Fibroblast of mammary gland (primary cell): ENCODE data around the gene IL13.
"Not testable (repeated sequence)": the region's sequence is repeated elsewhere in the genome, so short reads cannot be mapped to it uniquely, and the experiment has no call there.

Source experiments
- DNase-seq: peaks from one replicate; pipeline ENCODE4 v3.0.0-alpha.2; 2010; ENCODE audit warnings: low read depth
- H3K4me3 ChIP-seq: 2 replicates; pipeline ENCODE4 v1.5.1; 2011; ENCODE audit warnings: low read depth, mild to moderate bottlenecking, low read length, moderate library complexity; ENCODE audit not compliant: control insufficient read depth
- TF ChIP-seq, protein P1 (sequence below): conservative IDR thresholded peaks from 2 replicates; pipeline ENCODE4 v1.5.1; 2011; ENCODE audit warnings: low read depth, low read length, inconsistent platforms; ENCODE audit not compliant: control insufficient read depth, insufficient read depth

IL13 gene

DNA sequence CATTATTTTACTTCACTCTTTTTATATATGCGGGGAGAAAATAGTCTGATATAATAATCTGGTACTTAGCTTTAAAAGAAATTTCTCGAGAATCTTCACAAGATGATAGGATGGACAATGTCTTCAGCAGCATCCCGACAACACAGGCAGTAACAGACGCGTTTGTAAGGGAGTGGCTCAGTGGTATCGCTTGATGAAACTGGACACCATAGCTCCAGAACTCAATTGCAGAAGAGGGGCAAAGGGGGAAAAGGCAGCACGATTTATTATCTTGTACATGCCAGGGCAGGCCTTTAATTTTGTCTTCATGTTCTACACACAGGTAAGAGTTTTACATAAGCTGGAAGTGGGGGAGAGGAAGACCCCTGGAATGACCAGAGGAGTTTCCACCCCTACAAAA, 31.5 kb downstream of the IL13 start:
- H3K4me3 ChIP-seq = no peak overlapping the region
- no peak for DNase-seq
- TF ChIP-seq, protein P1, sequence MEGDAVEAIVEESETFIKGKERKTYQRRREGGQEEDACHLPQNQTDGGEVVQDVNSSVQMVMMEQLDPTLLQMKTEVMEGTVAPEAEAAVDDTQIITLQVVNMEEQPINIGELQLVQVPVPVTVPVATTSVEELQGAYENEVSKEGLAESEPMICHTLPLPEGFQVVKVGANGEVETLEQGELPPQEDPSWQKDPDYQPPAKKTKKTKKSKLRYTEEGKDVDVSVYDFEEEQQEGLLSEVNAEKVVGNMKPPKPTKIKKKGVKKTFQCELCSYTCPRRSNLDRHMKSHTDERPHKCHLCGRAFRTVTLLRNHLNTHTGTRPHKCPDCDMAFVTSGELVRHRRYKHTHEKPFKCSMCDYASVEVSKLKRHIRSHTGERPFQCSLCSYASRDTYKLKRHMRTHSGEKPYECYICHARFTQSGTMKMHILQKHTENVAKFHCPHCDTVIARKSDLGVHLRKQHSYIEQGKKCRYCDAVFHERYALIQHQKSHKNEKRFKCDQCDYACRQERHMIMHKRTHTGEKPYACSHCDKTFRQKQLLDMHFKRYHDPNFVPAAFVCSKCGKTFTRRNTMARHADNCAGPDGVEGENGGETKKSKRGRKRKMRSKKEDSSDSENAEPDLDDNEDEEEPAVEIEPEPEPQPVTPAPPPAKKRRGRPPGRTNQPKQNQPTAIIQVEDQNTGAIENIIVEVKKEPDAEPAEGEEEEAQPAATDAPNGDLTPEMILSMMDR = no peak

DNA sequence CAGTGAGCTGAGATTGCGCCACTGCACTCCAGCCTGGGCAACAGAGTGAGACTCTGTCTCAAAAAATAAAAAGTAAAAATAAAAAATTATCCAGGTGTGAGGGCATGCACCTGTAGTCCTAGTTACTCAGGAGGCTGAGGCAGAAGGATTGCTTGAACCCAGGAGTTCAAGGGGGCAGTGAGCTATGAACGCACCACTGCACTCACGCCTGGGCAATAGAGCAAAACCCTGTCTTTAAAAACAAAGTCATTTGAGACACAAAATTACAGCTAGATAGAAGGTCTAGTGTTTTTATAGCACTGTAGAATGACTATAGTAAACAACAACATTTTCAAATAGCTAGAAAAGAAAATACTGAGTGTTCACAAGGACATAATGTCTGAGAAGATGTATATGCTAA, 32.2 kb downstream of the IL13 start:
- no peak for DNase-seq
- TF ChIP-seq, protein P1 = no peak
- no peak overlapping the region for H3K4me3 ChIP-seq

DNA sequence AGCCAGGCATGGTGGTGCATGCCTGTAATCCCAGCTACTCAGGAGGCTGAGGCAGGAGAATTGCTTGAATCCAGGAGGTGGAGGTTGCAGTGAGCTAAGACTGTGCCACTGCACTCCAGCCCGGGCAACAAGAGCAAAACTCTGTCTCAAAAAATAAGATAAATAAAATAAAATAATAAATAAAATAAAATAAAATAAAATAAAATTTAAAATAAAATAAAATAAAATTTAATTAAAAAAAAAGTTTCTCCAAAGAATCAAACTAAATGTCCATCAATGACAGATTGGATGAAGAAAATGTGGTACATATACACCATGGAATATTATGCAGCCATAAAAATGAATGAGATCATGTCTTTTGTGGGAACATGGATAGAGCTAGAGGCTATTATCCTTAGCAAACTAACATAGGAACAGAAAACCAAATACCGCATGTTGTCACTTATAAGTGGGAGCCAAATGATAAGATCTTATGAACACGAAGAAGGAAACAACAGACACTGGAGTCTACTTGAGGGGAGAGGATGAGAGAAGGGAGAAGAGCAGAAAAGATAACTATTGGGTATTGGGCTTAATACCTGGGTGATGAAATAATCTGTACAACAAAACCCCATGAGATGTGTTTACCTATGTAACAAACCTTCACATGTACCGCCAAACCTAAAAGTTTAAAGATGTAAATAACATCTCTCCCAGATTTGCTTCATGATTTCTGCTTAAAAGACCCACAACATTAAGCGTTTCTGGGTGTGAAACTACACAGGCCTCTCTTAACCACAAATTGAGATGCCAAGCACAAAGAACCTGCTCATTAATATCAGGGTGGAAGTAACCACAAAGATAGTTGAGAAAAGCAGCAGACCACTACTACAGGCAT, 34.0 kb downstream of the IL13 start:
- DNase-seq, H3K4me3 ChIP-seq: not testable (repeated sequence)

DNA sequence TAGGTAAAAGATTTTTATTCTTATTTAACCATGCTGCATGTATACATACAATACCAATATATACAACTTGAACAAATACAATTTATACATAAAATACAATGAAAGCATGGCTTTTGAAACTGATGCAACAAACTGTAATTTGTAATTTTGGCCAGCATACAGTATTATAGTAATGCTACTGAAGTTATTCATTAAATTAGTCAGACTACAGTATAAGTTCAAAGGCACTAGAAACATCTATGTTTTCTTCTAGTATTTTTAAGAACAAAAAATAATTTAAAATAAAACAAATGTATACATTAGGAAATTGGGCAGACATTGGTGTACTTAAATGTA, 34.6 kb downstream of the IL13 start:
- TF ChIP-seq, protein P1 = no peak
- no peak for DNase-seq

DNA sequence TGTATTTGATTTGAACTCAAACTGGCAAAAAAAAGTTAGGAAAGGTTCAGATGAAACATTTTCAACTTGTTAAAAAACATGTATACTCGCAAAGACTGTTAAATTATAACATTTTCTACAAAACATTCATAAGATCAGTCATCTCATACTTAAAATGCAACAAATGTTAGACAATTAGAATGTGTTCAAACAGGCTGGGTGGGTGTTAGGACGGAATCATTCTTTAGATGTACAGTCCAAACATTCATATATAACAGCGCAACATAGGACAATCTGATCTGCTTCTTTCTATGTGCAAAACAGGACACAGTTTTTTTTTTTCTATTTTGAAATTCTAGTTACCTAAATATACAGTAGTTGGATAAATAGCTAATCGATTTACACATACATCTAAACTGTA, 38.0 kb downstream of the IL13 start:
- TF ChIP-seq, protein P1 = no peak
- DNase-seq = no peak
- no peak overlapping the region for H3K4me3 ChIP-seq

More for the DNA sequence above, 34.6 kb downstream of the IL13 start:
- no peak overlapping the region for H3K4me3 ChIP-seq

DNA sequence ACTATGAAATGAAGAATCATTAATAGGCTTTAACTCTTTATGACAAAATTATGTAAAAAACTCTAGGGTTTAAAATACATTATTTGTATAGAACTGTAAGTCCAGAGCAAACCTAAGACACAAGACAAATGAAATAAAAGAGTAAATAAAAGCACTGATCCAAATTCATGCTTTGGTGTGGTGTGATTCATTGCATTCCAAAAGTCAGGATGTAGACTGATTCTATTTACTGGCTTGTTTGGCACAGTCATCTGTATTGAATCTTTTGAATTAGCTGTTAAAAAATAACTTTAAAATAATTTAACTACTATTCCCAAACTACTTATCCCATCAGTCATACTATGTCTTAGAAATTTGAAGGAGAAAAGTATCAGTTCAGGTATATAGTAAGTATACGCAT, 46.9 kb downstream of the IL13 start:
- no peak overlapping the region for H3K4me3 ChIP-seq
- TF ChIP-seq, protein P1 = no peak
- DNase-seq = peak; percentile 51

DNA sequence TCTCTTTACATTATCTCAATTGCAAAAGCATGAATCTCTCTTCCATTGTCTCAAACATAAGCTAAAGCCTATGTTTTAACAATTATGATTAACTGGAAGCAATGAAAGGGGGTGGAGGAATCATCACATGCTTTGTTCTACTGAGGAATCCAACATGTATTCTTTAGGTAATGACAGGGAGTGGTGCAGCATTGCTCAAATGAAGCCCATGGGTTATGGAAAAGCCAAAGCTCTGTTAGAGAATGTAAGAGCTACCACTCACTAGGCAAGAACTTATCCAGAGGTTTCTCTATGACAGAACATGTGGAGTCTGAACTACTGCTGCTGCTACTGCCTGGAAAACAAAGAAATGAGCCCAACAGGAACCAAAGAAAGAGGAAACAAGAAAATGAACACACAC, 50.7 kb downstream of the IL13 start:
- DNase-seq = no peak
- H3K4me3 ChIP-seq = no peak overlapping the region
- TF ChIP-seq, protein P1 = no peak
